SK-N-SH (cell line): ENCODE measurements around the gene MGRN1. TPM values are rescaled to one million over a fixed set of nuclear protein-coding genes. Genes with fewer than 3 reads are reported as not detected.

Source experiments
- CTCF ChIA-PET: fragments of 300-600, 350-600 bp; formaldehyde crosslinking; extraction: SDS; loops from one replicate; lab custom pipeline; 2021; lab: Yijun Ruan, JAX
- POLR2A ChIA-PET: fragments of 350-600 bp; sonication (Branson Sonifier 250); formaldehyde crosslinking; extraction: SDS; loops from one replicate; lab custom pipeline; 2020; ENCODE audit warnings: antibody characterized with exemption, inconsistent platforms; lab: Yijun Ruan, JAX
- DNase-seq: peaks from one replicate; pipeline ENCODE4 v3.0.0; 2012
- H2AFZ ChIP-seq: fragments of 200-600 bp; sonication (generic); 2 replicates; pipeline ENCODE4 v1.8.1; 2016; ENCODE audit warnings: antibody characterized with exemption, mild to moderate bottlenecking, low read depth
- H3F3A ChIP-seq: fragments of 200-600 bp; sonication (generic); replicated peaks from 2 replicates; pipeline ENCODE3; 2016; ENCODE audit warnings: antibody characterized with exemption, mild to moderate bottlenecking; ENCODE audit not compliant: insufficient read depth
- H3K27ac ChIP-seq, 2 experiments: fragments of 200-500 bp in 1 of 2; fragments of 200-600 bp in 1 of 2; sonication (Bioruptor generic) in 1 of 2; sonication (generic), shearing (Covaris generic) in 1 of 2; 2 replicates each; pipeline versions ENCODE4 v1.5.1 to v1.6.1; 2014 to 2016; ENCODE audit warnings: low read depth in 2 of 2, inconsistent platforms in 1 of 2, low read length in 1 of 2, mild to moderate bottlenecking in 1 of 2, mixed read lengths in 1 of 2
- H3K27me3 ChIP-seq: fragments of 200-600 bp; sonication (generic), shearing (Covaris generic); 2 replicates; pipeline ENCODE4 v1.6.1; 2016; ENCODE audit warnings: mixed run types; ENCODE audit not compliant: insufficient read depth
- H3K36me3 ChIP-seq, 2 experiments: fragments of 200-500 bp in 1 of 2; fragments of 200-600 bp in 1 of 2; sonication (Bioruptor generic) in 1 of 2; sonication (generic) in 1 of 2; replicated peaks in 1 of 2; 2 replicates each; pipeline versions ENCODE3 to v1.5.1; 2014 to 2016; ENCODE audit warnings: low read length in 1 of 2, mild to moderate bottlenecking in 1 of 2; ENCODE audit not compliant: insufficient read depth in 2 of 2, control insufficient read depth in 1 of 2
- H3K4me1 ChIP-seq, 2 experiments: fragments of 200-500 bp in 1 of 2; fragments of 200-600 bp in 1 of 2; sonication (Bioruptor generic) in 1 of 2; sonication (generic), shearing (Covaris generic) in 1 of 2; 2 replicates each; pipeline versions ENCODE4 v1.5.1 to v1.6.1; 2014 to 2016; ENCODE audit warnings: low read depth in 1 of 2, low read length in 1 of 2, mixed run types in 1 of 2; ENCODE audit not compliant: insufficient read depth in 2 of 2, control insufficient read depth in 1 of 2
- H3K4me2 ChIP-seq: fragments of 200-600 bp; sonication (generic), shearing (Covaris generic); 2 replicates; pipeline ENCODE4 v1.6.1; 2017; ENCODE audit warnings: mixed run types
- H3K4me3 ChIP-seq, 2 experiments: fragments of 200-500 bp in 1 of 2; fragments of 200-600 bp in 1 of 2; sonication (Bioruptor generic) in 1 of 2; sonication (generic), shearing (Covaris generic) in 1 of 2; 2 replicates each; pipeline versions ENCODE4 v1.5.1 to v1.8.1; 2014 to 2016; ENCODE audit warnings: low read depth in 2 of 2, inconsistent platforms in 1 of 2, low read length in 1 of 2, mild to moderate bottlenecking in 1 of 2, mixed read lengths in 1 of 2, moderate library complexity in 1 of 2
- H3K79me2 ChIP-seq: fragments of 200-600 bp; sonication (generic); 2 replicates; pipeline ENCODE4 v1.8.1; 2017; ENCODE audit warnings: mild to moderate bottlenecking; ENCODE audit not compliant: insufficient read depth
- H3K9ac ChIP-seq: fragments of 200-600 bp; sonication (generic); 2 replicates; pipeline ENCODE4 v1.6.1; 2017; ENCODE audit warnings: mixed run types
- H3K9me2 ChIP-seq: fragments of 200-600 bp; sonication (generic); 2 replicates; pipeline ENCODE4 v1.6.1; 2017; ENCODE audit warnings: mixed run types
- H3K9me3 ChIP-seq: fragments of 200-600 bp; sonication (generic); 2 replicates; pipeline ENCODE4 v1.6.1; 2017; ENCODE audit warnings: mixed run types, mild to moderate bottlenecking, moderate library complexity
- H4K20me1 ChIP-seq: fragments of 200-600 bp; sonication (generic); 2 replicates; pipeline ENCODE4 v1.6.1; 2017; ENCODE audit warnings: mild to moderate bottlenecking, mixed run types; ENCODE audit not compliant: insufficient read depth
- FOXJ3 ChIP-seq: sonication (generic); formaldehyde crosslinking; IDR thresholded peaks from 2 replicates; pipeline ENCODE4 v1.5.1; 2020; ENCODE audit warnings: mild to moderate bottlenecking, missing genetic modification reagents
- FOXM1 ChIP-seq: IDR thresholded peaks from 2 replicates; pipeline ENCODE4 v1.4.0; 2012; ENCODE audit warnings: low read depth, mild to moderate bottlenecking
- GATA2 ChIP-seq: sonication (generic); formaldehyde crosslinking; IDR thresholded peaks from 2 replicates; pipeline ENCODE4 v1.5.0; 2020; ENCODE audit warnings: mild to moderate bottlenecking, missing genetic modification reagents
- JUND ChIP-seq: IDR thresholded peaks from 2 replicates; pipeline ENCODE4 v1.4.0; 2012
- RXRA ChIP-seq: IDR thresholded peaks from 2 replicates; pipeline ENCODE4 v1.4.0; 2012; ENCODE audit warnings: low read depth, mild to moderate bottlenecking, borderline replicate concordance
- SIN3A ChIP-seq: IDR thresholded peaks from 2 replicates; pipeline ENCODE4 v1.6.1; 2012; ENCODE audit warnings: low read depth, mild to moderate bottlenecking, low read length, moderate library complexity, borderline replicate concordance
- TEAD4 ChIP-seq: IDR thresholded peaks from 2 replicates; pipeline ENCODE4 v1.4.0; 2012; ENCODE audit warnings: mild to moderate bottlenecking, borderline replicate concordance; ENCODE audit not compliant: insufficient read depth
- YY1 ChIP-seq: IDR thresholded peaks from 2 replicates; pipeline ENCODE4 v1.4.0; 2012; ENCODE audit warnings: low read depth, mild to moderate bottlenecking
- WGBS: methylation state at CpG from one replicate; pipeline ENCODE4 v1.1.6; 2017; ENCODE audit warnings: low lambda C conversion rate; 5-methylcytosine and 5-hydroxymethylcytosine counted together
- polyA plus RNA-seq, 3 experiments: library from polyadenylated mRNA; depleted of rRNA; stranded (reverse); fragments of >200 nt; gene quantifications; 2 replicates each; pipeline ENCODE4 v1.2.3, GENCODE V29; 2012
- TF ChIP-seq, protein P1 (sequence below): IDR thresholded peaks from 2 replicates; pipeline ENCODE4 v1.6.1; 2012; ENCODE audit warnings: mild to moderate bottlenecking, low read depth, low read length, moderate library complexity
- TF ChIP-seq, protein P2 (sequence below): fragments of 200-600 bp; sonication (generic); IDR thresholded peaks from 2 replicates; pipeline ENCODE4 v1.6.1; 2017; ENCODE audit warnings: antibody characterized with exemption, mild to moderate bottlenecking, moderate library complexity
- TF ChIP-seq, protein P3 (sequence below): fragments of 150-350 bp; IDR thresholded peaks from 2 replicates; pipeline ENCODE4 v1.6.1; 2016; ENCODE audit warnings: mild to moderate bottlenecking, low read depth, low read length

The MGRN1 gene
- polyA plus RNA-seq, 1 of the 3 experiments (the other 2 are of a cell fraction) = 13.3 TPM

GRCh38 chr16:4728676-4729075 is 104.0 kb downstream of the MGRN1 start:
- CTCF ChIA-PET = interaction anchor here (1.9 kb wide), 1 partner anchor 227 kb away, joined by 6 read pairs; no protein-coding TSS in a partner anchor
- TF ChIP-seq FOXJ3 (CRISPR knock-in tag) (no peak), JUND (no peak), TEAD4 (no peak), YY1 (no peak), SIN3A (no peak), RXRA (no peak), GATA2 (no peak), FOXM1 (no peak)
- TF ChIP-seq, protein P1, sequence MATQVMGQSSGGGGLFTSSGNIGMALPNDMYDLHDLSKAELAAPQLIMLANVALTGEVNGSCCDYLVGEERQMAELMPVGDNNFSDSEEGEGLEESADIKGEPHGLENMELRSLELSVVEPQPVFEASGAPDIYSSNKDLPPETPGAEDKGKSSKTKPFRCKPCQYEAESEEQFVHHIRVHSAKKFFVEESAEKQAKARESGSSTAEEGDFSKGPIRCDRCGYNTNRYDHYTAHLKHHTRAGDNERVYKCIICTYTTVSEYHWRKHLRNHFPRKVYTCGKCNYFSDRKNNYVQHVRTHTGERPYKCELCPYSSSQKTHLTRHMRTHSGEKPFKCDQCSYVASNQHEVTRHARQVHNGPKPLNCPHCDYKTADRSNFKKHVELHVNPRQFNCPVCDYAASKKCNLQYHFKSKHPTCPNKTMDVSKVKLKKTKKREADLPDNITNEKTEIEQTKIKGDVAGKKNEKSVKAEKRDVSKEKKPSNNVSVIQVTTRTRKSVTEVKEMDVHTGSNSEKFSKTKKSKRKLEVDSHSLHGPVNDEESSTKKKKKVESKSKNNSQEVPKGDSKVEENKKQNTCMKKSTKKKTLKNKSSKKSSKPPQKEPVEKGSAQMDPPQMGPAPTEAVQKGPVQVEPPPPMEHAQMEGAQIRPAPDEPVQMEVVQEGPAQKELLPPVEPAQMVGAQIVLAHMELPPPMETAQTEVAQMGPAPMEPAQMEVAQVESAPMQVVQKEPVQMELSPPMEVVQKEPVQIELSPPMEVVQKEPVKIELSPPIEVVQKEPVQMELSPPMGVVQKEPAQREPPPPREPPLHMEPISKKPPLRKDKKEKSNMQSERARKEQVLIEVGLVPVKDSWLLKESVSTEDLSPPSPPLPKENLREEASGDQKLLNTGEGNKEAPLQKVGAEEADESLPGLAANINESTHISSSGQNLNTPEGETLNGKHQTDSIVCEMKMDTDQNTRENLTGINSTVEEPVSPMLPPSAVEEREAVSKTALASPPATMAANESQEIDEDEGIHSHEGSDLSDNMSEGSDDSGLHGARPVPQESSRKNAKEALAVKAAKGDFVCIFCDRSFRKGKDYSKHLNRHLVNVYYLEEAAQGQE = no peak
- TF ChIP-seq, protein P2, sequence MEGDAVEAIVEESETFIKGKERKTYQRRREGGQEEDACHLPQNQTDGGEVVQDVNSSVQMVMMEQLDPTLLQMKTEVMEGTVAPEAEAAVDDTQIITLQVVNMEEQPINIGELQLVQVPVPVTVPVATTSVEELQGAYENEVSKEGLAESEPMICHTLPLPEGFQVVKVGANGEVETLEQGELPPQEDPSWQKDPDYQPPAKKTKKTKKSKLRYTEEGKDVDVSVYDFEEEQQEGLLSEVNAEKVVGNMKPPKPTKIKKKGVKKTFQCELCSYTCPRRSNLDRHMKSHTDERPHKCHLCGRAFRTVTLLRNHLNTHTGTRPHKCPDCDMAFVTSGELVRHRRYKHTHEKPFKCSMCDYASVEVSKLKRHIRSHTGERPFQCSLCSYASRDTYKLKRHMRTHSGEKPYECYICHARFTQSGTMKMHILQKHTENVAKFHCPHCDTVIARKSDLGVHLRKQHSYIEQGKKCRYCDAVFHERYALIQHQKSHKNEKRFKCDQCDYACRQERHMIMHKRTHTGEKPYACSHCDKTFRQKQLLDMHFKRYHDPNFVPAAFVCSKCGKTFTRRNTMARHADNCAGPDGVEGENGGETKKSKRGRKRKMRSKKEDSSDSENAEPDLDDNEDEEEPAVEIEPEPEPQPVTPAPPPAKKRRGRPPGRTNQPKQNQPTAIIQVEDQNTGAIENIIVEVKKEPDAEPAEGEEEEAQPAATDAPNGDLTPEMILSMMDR = no peak
- TF ChIP-seq, protein P3, sequence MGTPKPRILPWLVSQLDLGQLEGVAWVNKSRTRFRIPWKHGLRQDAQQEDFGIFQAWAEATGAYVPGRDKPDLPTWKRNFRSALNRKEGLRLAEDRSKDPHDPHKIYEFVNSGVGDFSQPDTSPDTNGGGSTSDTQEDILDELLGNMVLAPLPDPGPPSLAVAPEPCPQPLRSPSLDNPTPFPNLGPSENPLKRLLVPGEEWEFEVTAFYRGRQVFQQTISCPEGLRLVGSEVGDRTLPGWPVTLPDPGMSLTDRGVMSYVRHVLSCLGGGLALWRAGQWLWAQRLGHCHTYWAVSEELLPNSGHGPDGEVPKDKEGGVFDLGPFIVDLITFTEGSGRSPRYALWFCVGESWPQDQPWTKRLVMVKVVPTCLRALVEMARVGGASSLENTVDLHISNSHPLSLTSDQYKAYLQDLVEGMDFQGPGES = no peak

More at GRCh38 chr16:4728676-4729075, 104.0 kb downstream of the MGRN1 start:
- peaks cover 57% of the 10 kb centered on the region for H3K79me2 ChIP-seq
- H4K20me1 ChIP-seq = no peaks in the 10 kb centered on the region
- no peaks in the 10 kb centered on the region for H3K9me3 ChIP-seq
- H3K9ac ChIP-seq = no peak overlapping the region
- no peaks in the 10 kb centered on the region for H3K27me3 ChIP-seq
- no peak for DNase-seq
- H3K4me2 ChIP-seq = no peak overlapping the region
- peaks cover 23 to 59% of the 10 kb centered on the region in 2 experiments for H3K36me3 ChIP-seq
- no peak overlapping the region for H3K4me3 ChIP-seq
- POLR2A ChIA-PET = no interaction called here
- H3K4me1 ChIP-seq = peaks cover 0 to 3% of the 10 kb centered on the region in 2 experiments; a peak in 1 of 4 replicates
- no peak overlapping the region for H2AFZ ChIP-seq
- H3K9me2 ChIP-seq = no peaks in the 10 kb centered on the region
- no peaks in the 10 kb centered on the region for H3F3A ChIP-seq
- WGBS = 94% methylated on average over 7 of the region's 8 CpGs
- H3K27ac ChIP-seq = no peak overlapping the region
